ENCODE measurements around the gene KLF9. TPM values are rescaled to one million over a fixed set of nuclear protein-coding genes. Genes with fewer than 3 reads are reported as not detected.

The KLF9 gene
- total and polyA plus RNA-seq, 2 donors (not counting 1 experiment from before 2014, with no cell fraction given) = 12.1 to 36.4 TPM

DNA sequence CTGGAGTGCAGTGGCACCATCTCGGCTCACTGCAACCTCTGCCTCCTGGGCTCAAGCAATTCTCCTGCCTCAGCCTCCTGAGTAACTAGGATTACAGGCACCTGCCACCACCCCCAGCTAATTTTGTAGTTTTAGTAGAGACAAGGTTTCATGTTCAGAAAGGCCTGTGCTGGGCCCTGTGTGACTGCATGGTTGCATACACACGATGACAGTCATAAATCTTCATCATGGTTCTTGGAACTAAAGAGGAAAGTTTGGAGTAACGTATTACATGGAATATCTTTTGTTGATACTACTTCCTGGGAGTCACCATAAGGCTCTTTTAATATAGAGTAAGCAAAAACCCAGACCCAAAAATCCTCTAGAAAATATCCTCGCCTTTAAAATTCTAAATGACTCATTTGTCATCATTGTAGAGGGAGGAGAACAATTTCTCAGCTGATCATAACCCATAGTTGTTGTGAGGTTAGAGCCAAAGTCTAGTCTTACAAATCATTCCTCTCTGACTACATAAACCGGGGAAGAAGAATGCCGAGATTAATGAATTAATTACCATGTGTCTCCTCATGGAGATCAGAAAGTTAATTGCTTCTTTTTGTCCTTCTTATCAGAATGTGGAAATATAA lies 47.0 kb downstream of the KLF9 start:
- no peaks in the 10 kb centered on the region for H3K9me3 Mint-ChIP-seq (ENCODE audit: insufficient read depth)
- ChIA-PET POLR2A (no interaction called here), CTCF (interaction anchor here (0.7 kb wide), 1 partner anchor 117 kb away, joined by 3 read pairs; no protein-coding TSS in a partner anchor)
- DNase-seq = no peak
- no peaks in the 10 kb centered on the region for H3K4me1 ChIP-seq (ENCODE audit: control insufficient read depth in 2 of 2, insufficient read depth in 2 of 2, low read length in 2 of 2)
- no peak overlapping the region for H3K4me3 ChIP-seq (ENCODE audit: control extremely low read depth in 1 of 5, extremely low read depth in 1 of 5, insufficient read depth in 1 of 5, low read depth in 2 of 5, low read length in 4 of 5)
- H2AFZ ChIP-seq (ENCODE audit: insufficient read depth, low read depth, low read length, poor library complexity, severe bottlenecking) = no peak overlapping the region
- H3K27ac Mint-ChIP-seq = no peak overlapping the region
- H3K4me3 Mint-ChIP-seq = no peak overlapping the region
- H3K9me3 ChIP-seq (ENCODE audit: control extremely low read depth in 1 of 3, control insufficient read depth in 2 of 3, insufficient read depth in 1 of 3, low read length in 2 of 3) = peaks cover 0 to 4% (median 0%) of the 10 kb centered on the region in 3 donors
- H3K27me3 ChIP-seq (replicated peaks in 1 of 4; ENCODE audit: control extremely low read depth in 1 of 4, control insufficient read depth in 3 of 4, insufficient read depth in 4 of 4, low read length in 3 of 4) = no peaks in the 10 kb centered on the region
- no peak overlapping the region for H3K9ac ChIP-seq (ENCODE audit: low read length)
- WGBS (ENCODE audit: insufficient coverage) = 25% methylated on average over 1 of the region's 6 CpGs
- no peaks in the 10 kb centered on the region for H4K20me1 ChIP-seq (ENCODE audit: control insufficient read depth, insufficient read depth, low read length, poor library complexity, severe bottlenecking)
- no peaks in the 10 kb centered on the region for H3K36me3 ChIP-seq (replicated peaks in 1 of 2; ENCODE audit: control extremely low read depth in 1 of 2, control insufficient read depth in 1 of 2, extremely low read depth in 1 of 2, insufficient read depth in 2 of 2, low read length in 1 of 2)
- H3K27me3 Mint-ChIP-seq = no peaks in the 10 kb centered on the region
- H3K4me1 Mint-ChIP-seq = no peaks in the 10 kb centered on the region
- no peak overlapping the region for H3K4me2 ChIP-seq (replicated peaks; ENCODE audit: low read depth, low read length, poor library complexity, severe bottlenecking)
- intact Hi-C loops (cut with micrococcal nuclease) = no loop called here
- H3K79me2 ChIP-seq (ENCODE audit: control insufficient read depth, insufficient read depth, low read length) = no peaks in the 10 kb centered on the region
- ATAC-seq (ENCODE audit: low read depth) = no peak
- no peak overlapping the region for H3K27ac ChIP-seq (ENCODE audit: low read length in 2 of 2)
- no peak for TF ChIP-seq EZH2 (IDR thresholded peaks at IDR 0.05; ENCODE audit: borderline replicate concordance, insufficient read depth, low read depth, low read length, poor library complexity, severe bottlenecking)
- TF ChIP-seq, protein P1, sequence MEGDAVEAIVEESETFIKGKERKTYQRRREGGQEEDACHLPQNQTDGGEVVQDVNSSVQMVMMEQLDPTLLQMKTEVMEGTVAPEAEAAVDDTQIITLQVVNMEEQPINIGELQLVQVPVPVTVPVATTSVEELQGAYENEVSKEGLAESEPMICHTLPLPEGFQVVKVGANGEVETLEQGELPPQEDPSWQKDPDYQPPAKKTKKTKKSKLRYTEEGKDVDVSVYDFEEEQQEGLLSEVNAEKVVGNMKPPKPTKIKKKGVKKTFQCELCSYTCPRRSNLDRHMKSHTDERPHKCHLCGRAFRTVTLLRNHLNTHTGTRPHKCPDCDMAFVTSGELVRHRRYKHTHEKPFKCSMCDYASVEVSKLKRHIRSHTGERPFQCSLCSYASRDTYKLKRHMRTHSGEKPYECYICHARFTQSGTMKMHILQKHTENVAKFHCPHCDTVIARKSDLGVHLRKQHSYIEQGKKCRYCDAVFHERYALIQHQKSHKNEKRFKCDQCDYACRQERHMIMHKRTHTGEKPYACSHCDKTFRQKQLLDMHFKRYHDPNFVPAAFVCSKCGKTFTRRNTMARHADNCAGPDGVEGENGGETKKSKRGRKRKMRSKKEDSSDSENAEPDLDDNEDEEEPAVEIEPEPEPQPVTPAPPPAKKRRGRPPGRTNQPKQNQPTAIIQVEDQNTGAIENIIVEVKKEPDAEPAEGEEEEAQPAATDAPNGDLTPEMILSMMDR (IDR thresholded peaks at IDR 0.05) = no peak

DNA sequence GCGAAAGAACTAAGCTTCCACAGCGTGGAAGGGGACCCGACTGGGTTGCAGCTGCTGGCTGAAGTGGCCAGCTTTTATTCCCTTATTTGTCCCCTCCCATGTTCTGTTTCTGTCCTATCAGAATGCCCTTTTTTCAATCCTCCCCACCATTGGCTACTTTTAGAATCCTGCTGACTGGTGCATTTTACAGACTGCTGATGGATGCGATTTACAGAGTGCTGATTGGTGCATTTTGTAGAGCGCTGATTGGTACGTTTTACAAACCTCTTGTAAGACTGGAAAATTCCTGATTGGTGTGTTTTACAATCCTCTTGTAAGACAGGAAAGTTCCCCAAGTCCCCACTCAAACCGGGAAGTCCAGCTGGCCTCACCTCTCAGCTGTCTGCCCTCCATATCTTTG lies 50.7 kb downstream of the KLF9 start:
- Histone ChIP-seq H3K79me2 (ENCODE audit: control insufficient read depth, insufficient read depth, low read length) (no peaks in the 10 kb centered on the region), H3K36me3 (replicated peaks in 1 of 2; ENCODE audit: control extremely low read depth in 1 of 2, control insufficient read depth in 1 of 2, extremely low read depth in 1 of 2, insufficient read depth in 2 of 2, low read length in 1 of 2) (no peaks in the 10 kb centered on the region), H3K27me3 (replicated peaks in 1 of 4; ENCODE audit: control extremely low read depth in 1 of 4, control insufficient read depth in 3 of 4, insufficient read depth in 4 of 4, low read length in 3 of 4) (no peaks in the 10 kb centered on the region), H3K9me3 (ENCODE audit: control extremely low read depth in 1 of 3, control insufficient read depth in 2 of 3, insufficient read depth in 1 of 3, low read length in 2 of 3) (peaks cover 0 to 4% (median 0%) of the 10 kb centered on the region in 3 donors), H3K4me1 (ENCODE audit: control insufficient read depth in 2 of 2, insufficient read depth in 2 of 2, low read length in 2 of 2) (no peaks in the 10 kb centered on the region), H4K20me1 (ENCODE audit: control insufficient read depth, insufficient read depth, low read length, poor library complexity, severe bottlenecking) (no peaks in the 10 kb centered on the region), H3K4me3 (ENCODE audit: control extremely low read depth in 1 of 5, extremely low read depth in 1 of 5, insufficient read depth in 1 of 5, low read depth in 2 of 5, low read length in 4 of 5) (no peak overlapping the region), H3K9ac (ENCODE audit: low read length) (no peak overlapping the region), H3K4me2 (replicated peaks; ENCODE audit: low read depth, low read length, poor library complexity, severe bottlenecking) (no peak overlapping the region), H3K27ac (ENCODE audit: low read length in 2 of 2) (no peak overlapping the region), H2AFZ (ENCODE audit: insufficient read depth, low read depth, low read length, poor library complexity, severe bottlenecking) (no peak overlapping the region)
- Mint-ChIP-seq H3K27ac (no peak overlapping the region), H3K4me3 (no peak overlapping the region), H3K9me3 (ENCODE audit: insufficient read depth) (no peaks in the 10 kb centered on the region), H3K27me3 (no peaks in the 10 kb centered on the region), H3K4me1 (no peaks in the 10 kb centered on the region)
- TF ChIP-seq, protein P1 (IDR thresholded peaks at IDR 0.05) = no peak
- no peak for TF ChIP-seq EZH2 (IDR thresholded peaks at IDR 0.05; ENCODE audit: borderline replicate concordance, insufficient read depth, low read depth, low read length, poor library complexity, severe bottlenecking)
- ChIA-PET CTCF (no interaction called here), POLR2A (no interaction called here)
- 100% methylated on average over 3 of the region's 7 CpGs for WGBS (ENCODE audit: insufficient coverage)
- intact Hi-C loops (cut with micrococcal nuclease) = no loop called here
- no peak for DNase-seq
- no peak for ATAC-seq (ENCODE audit: low read depth)

All from B cell (primary cell).